Skin of body (tissue), 2 donors: Measurements from ENCODE around the gene UAP1L1. TPM values are rescaled to one million over a fixed set of nuclear protein-coding genes. Genes with fewer than 3 reads are reported as not detected.

ENCODE experiments used
- DNase-seq: peaks from one replicate; lab custom pipeline; 2025; lab: John Stamatoyannopoulos, UW
- total RNA-seq: library from RNA; depleted of rRNA; stranded (reverse); fragments of >200 nt; gene quantifications from one replicate; pipeline ENCODE4 v1.2.3, GENCODE V29; 2014

Gene UAP1L1
- total RNA-seq, 1 donor from 2014 or later = 5.4 TPM

- no peak for DNase-seq
Measured at GRCh38 chr9:137042751-137043727, 34.3 kb upstream of the UAP1L1 start.

GRCh38 chr9:137044037-137044436 is 33.3 kb upstream of the UAP1L1 start:
- DNase-seq = no peak

- DNase-seq = no peak
Measured at GRCh38 chr9:137044502-137045177, 32.7 kb upstream of the UAP1L1 start.

- DNase-seq = no peak
Measured at GRCh38 chr9:137045294-137046087, 31.8 kb upstream of the UAP1L1 start.

- DNase-seq = peak; percentile 38
Measured at GRCh38 chr9:137046088-137046787, 31.1 kb upstream of the UAP1L1 start, which contains the start of gene NPDC1. TSS of gene NPDC1 (minus strand) at chr9:137046177. CDS start at chr9:137045989, 188 bp downstream.

- DNase-seq = no peak
Measured at GRCh38 chr9:137048655-137049543, 28.4 kb upstream of the UAP1L1 start.

- DNase-seq = no peak
Measured at GRCh38 chr9:137049544-137050449, 27.5 kb upstream of the UAP1L1 start.

- no peak for DNase-seq
Measured at GRCh38 chr9:137050570-137050969, 26.7 kb upstream of the UAP1L1 start.

- no peak for DNase-seq
Measured at GRCh38 chr9:137051145-137051724, 26.1 kb upstream of the UAP1L1 start.

- no peak for DNase-seq
Measured at GRCh38 chr9:137052293-137052692, 25.0 kb upstream of the UAP1L1 start.

- DNase-seq = no peak
Measured at GRCh38 chr9:137052998-137053943, 24.0 kb upstream of the UAP1L1 start.

GRCh38 chr9:137053944-137054931 is 23.1 kb upstream of the UAP1L1 start, which contains the start of gene ENTPD2:
TSS of gene ENTPD2 (minus strand) at chr9:137054061. CDS start at chr9:137053997, 64 bp downstream.
- no peak for DNase-seq

- no peak for DNase-seq
Measured at GRCh38 chr9:137054932-137055384, 22.4 kb upstream of the UAP1L1 start.

GRCh38 chr9:137055385-137056364 is 21.6 kb upstream of the UAP1L1 start:
- DNase-seq = peak; percentile 91
